ENCODE measurements around the gene TUBB2A. TPM values are rescaled to one million over a fixed set of nuclear protein-coding genes. Genes with fewer than 3 reads are reported as not detected.

Gene TUBB2A
- total RNA-seq, 1 experiment from 2014 or later = 89.8 TPM

DNA sequence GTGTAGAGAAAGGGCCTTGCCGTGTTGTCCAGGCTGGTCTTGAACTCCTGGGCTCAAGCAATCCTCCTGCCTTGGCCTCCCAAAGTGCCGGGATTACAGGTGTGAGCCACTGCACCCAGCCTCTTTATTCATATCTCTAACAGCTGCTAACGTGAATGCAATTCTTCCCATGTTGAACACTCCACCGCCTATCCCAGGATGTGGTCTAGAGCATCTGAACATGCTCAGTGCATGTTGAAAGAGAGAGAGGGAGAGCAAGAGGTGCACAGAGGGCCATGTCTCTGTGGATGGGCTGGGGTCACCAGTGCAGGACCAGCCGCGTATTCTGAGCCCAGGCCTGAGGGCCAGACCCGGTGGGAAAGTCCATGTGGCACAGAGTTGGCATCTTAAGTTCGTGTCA lies 12.8 kb downstream of the TUBB2A start:
- peaks cover 4% of the 10 kb centered on the region for H3K4me1 ChIP-seq
- H3K9me3 ChIP-seq = no peaks in the 10 kb centered on the region
- peaks cover 32% of the 10 kb centered on the region for H3K36me3 Mint-ChIP-seq (ENCODE audit: insufficient read depth, unreplicated experiment)
- CTCF ChIA-PET = no interaction called here
- H3K27me3 Mint-ChIP-seq (ENCODE audit: insufficient read depth, unreplicated experiment) = no peaks in the 10 kb centered on the region
- intact Hi-C loops (cut with micrococcal nuclease; ENCODE audit: unreplicated experiment) = no loop called here
- H3K27me3 ChIP-seq (replicated peaks; ENCODE audit: control insufficient read depth, insufficient read depth, low read length) = no peaks in the 10 kb centered on the region
- DNase-seq = no peak
- H3K4me1 Mint-ChIP-seq (ENCODE audit: low read depth, unreplicated experiment) = peaks cover 7% of the 10 kb centered on the region
- no peak overlapping the region for H3K27ac Mint-ChIP-seq (ENCODE audit: unreplicated experiment)
- H3K4me3 Mint-ChIP-seq (ENCODE audit: unreplicated experiment) = no peak overlapping the region
- H3K4me3 ChIP-seq (ENCODE audit: low read depth, low read length) = no peak overlapping the region
- no peaks in the 10 kb centered on the region for H3K9me3 Mint-ChIP-seq (ENCODE audit: unreplicated experiment)
- peaks cover 5% of the 10 kb centered on the region for H3K36me3 ChIP-seq (ENCODE audit: control insufficient read depth, insufficient read depth, low read length)
- POLR2A ChIA-PET = no interaction called here
- BruUV-seq (replicated peaks) = no TSS peak
- no peak for TF ChIP-seq CTCF (IDR thresholded peaks at IDR 0.05; ENCODE audit: insufficient read depth in 1 of 2, low read depth in 1 of 2, low read length in 1 of 2, severe bottlenecking in 1 of 2, unreplicated experiment in 1 of 2)

DNA sequence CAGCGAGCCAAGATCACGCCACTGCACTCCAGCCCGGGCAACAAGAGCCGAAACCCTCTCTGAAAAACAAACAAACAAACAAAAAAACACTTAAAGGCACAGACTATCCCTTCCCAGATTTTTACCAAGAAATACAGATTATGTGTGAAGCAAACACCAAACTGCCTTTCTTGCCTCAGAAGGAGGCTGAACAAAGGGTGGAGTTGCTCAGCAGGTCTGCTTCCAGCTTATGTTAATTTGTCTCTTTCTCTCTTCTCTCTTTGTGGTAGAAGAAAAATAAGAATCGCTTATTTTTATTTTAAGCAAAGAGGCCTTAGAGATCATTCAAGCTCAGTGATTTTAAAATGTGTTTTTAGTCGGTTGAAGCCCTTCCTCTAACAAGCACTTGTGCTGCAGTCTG lies 14.2 kb downstream of the TUBB2A start:
- H3K36me3 ChIP-seq (ENCODE audit: control insufficient read depth, insufficient read depth, low read length) = peaks cover 6% of the 10 kb centered on the region
- POLR2A ChIA-PET = no interaction called here
- intact Hi-C loops (cut with micrococcal nuclease; ENCODE audit: unreplicated experiment) = no loop called here
- Mint-ChIP-seq H3K4me3 (ENCODE audit: unreplicated experiment) (no peak overlapping the region), H3K4me1 (ENCODE audit: low read depth, unreplicated experiment) (peaks cover 16% of the 10 kb centered on the region), H3K9me3 (ENCODE audit: unreplicated experiment) (no peaks in the 10 kb centered on the region), H3K27ac (ENCODE audit: unreplicated experiment) (no peak overlapping the region), H3K36me3 (ENCODE audit: insufficient read depth, unreplicated experiment) (peaks cover 42% of the 10 kb centered on the region), H3K27me3 (ENCODE audit: insufficient read depth, unreplicated experiment) (no peaks in the 10 kb centered on the region)
- no TSS peak for BruUV-seq (replicated peaks)
- peaks cover 16% of the 10 kb centered on the region for H3K4me1 ChIP-seq
- CTCF ChIA-PET = no interaction called here
- no peak overlapping the region for H3K4me3 ChIP-seq (ENCODE audit: low read depth, low read length)
- no peak for DNase-seq
- H3K27me3 ChIP-seq (replicated peaks; ENCODE audit: control insufficient read depth, insufficient read depth, low read length) = no peaks in the 10 kb centered on the region
- no peaks in the 10 kb centered on the region for H3K9me3 ChIP-seq
- TF ChIP-seq CTCF (IDR thresholded peaks at IDR 0.05; ENCODE audit: insufficient read depth in 1 of 2, low read depth in 1 of 2, low read length in 1 of 2, severe bottlenecking in 1 of 2, unreplicated experiment in 1 of 2) = no peak

- ChIA-PET POLR2A (no interaction called here), CTCF (no interaction called here)
- DNase-seq = no peak
- no peak overlapping the region for H3K4me3 ChIP-seq (ENCODE audit: low read depth, low read length)
- no peak overlapping the region for H3K27ac Mint-ChIP-seq (ENCODE audit: unreplicated experiment)
- peaks cover 16% of the 10 kb centered on the region for H3K4me1 Mint-ChIP-seq (ENCODE audit: low read depth, unreplicated experiment)
- H3K27me3 ChIP-seq (replicated peaks; ENCODE audit: control insufficient read depth, insufficient read depth, low read length) = no peaks in the 10 kb centered on the region
- no peak overlapping the region for H3K4me3 Mint-ChIP-seq (ENCODE audit: unreplicated experiment)
- no peaks in the 10 kb centered on the region for H3K27me3 Mint-ChIP-seq (ENCODE audit: insufficient read depth, unreplicated experiment)
- intact Hi-C loops (cut with micrococcal nuclease; ENCODE audit: unreplicated experiment) = no loop called here
- no peak for TF ChIP-seq CTCF (IDR thresholded peaks at IDR 0.05; ENCODE audit: insufficient read depth in 1 of 2, low read depth in 1 of 2, low read length in 1 of 2, severe bottlenecking in 1 of 2, unreplicated experiment in 1 of 2)
- H3K36me3 ChIP-seq (ENCODE audit: control insufficient read depth, insufficient read depth, low read length) = peaks cover 5% of the 10 kb centered on the region; the same call in 1 of the 2 replicates
- H3K9me3 ChIP-seq = no peaks in the 10 kb centered on the region
- H3K4me1 ChIP-seq = peaks cover 20% of the 10 kb centered on the region
- BruUV-seq (replicated peaks) = no TSS peak
- no peaks in the 10 kb centered on the region for H3K9me3 Mint-ChIP-seq (ENCODE audit: unreplicated experiment)
- H3K36me3 Mint-ChIP-seq (ENCODE audit: insufficient read depth, unreplicated experiment) = peaks cover 45% of the 10 kb centered on the region
These were observed 14.8 kb downstream of the TUBB2A start for GRCh38 chr6:3142536-3142935.
